ENCODE data around the gene RNASE9. TPM values are rescaled to one million over a fixed set of nuclear protein-coding genes. Genes with fewer than 3 reads are reported as not detected.
"Not testable (repeated sequence)": the region's sequence is repeated elsewhere in the genome, so short reads cannot be mapped to it uniquely, and the experiment has no call there.

The RNASE9 gene
- total RNA-seq (2014; rRNA removed; shearing (Covaris generic); ENCODE audit: low replicate concordance) = not detected in 2 replicates

GRCh38 chr14:20560961-20561360 lies at the start of gene RNASE9:
TSS of gene RNASE9 (minus strand) at chr14:20561047.
- in situ Hi-C loops (cut with HindIII; ENCODE audit: low pct_unique_long_range_greater_than_20kb, low sequenced_read_pairs) = no loop called here
- DNase-seq (ENCODE audit: low read depth) = no peak

- in situ Hi-C loops (cut with HindIII; ENCODE audit: low pct_unique_long_range_greater_than_20kb, low sequenced_read_pairs) = no loop called here
- DNase-seq (ENCODE audit: low read depth) = peak; percentile 75
Measured at GRCh38 chr14:20610002-20610765, 49.3 kb upstream of the RNASE9 start.

GRCh38 chr14:20609215-20610001 lies 48.6 kb upstream of the RNASE9 start:
- in situ Hi-C loops (cut with HindIII; ENCODE audit: low pct_unique_long_range_greater_than_20kb, low sequenced_read_pairs) = no loop called here

GRCh38 chr14:20608383-20609110 lies 47.7 kb upstream of the RNASE9 start:
- in situ Hi-C loops (cut with HindIII; ENCODE audit: low pct_unique_long_range_greater_than_20kb, low sequenced_read_pairs) = no loop called here
- no peak for DNase-seq (ENCODE audit: low read depth)

More at GRCh38 chr14:20609215-20610001, 48.6 kb upstream of the RNASE9 start:
- DNase-seq (ENCODE audit: low read depth) = peak; percentile 82

- in situ Hi-C loops (cut with HindIII; ENCODE audit: low pct_unique_long_range_greater_than_20kb, low sequenced_read_pairs) = no loop called here
- DNase-seq (ENCODE audit: low read depth) = no peak
Measured at GRCh38 chr14:20607617-20608016, 46.8 kb upstream of the RNASE9 start.

GRCh38 chr14:20606902-20607242 lies 46.0 kb upstream of the RNASE9 start:
- in situ Hi-C loops (cut with HindIII; ENCODE audit: low pct_unique_long_range_greater_than_20kb, low sequenced_read_pairs) = no loop called here
- DNase-seq (ENCODE audit: low read depth) = no peak

- in situ Hi-C loops (cut with HindIII; ENCODE audit: low pct_unique_long_range_greater_than_20kb, low sequenced_read_pairs) = no loop called here
- DNase-seq (ENCODE audit: low read depth) = no peak
Measured at GRCh38 chr14:20606190-20606901, 45.5 kb upstream of the RNASE9 start.

GRCh38 chr14:20603813-20604690 lies 43.2 kb upstream of the RNASE9 start:
- no peak for DNase-seq (ENCODE audit: low read depth)
- in situ Hi-C loops (cut with HindIII; ENCODE audit: low pct_unique_long_range_greater_than_20kb, low sequenced_read_pairs) = no loop called here

- in situ Hi-C loops (cut with HindIII; ENCODE audit: low pct_unique_long_range_greater_than_20kb, low sequenced_read_pairs) = no loop called here
- no peak for DNase-seq (ENCODE audit: low read depth)
Measured at GRCh38 chr14:20602583-20602982, 41.7 kb upstream of the RNASE9 start.

GRCh38 chr14:20601522-20601921 lies 40.7 kb upstream of the RNASE9 start:
- DNase-seq (ENCODE audit: low read depth) = no peak
- in situ Hi-C loops (cut with HindIII; ENCODE audit: low pct_unique_long_range_greater_than_20kb, low sequenced_read_pairs) = no loop called here

- in situ Hi-C loops (cut with HindIII; ENCODE audit: low pct_unique_long_range_greater_than_20kb, low sequenced_read_pairs) = no loop called here
- no peak for DNase-seq (ENCODE audit: low read depth)
Measured at GRCh38 chr14:20597108-20597507, 36.3 kb upstream of the RNASE9 start.

GRCh38 chr14:20595726-20596125 lies 34.9 kb upstream of the RNASE9 start:
- DNase-seq (ENCODE audit: low read depth); in situ Hi-C loops (cut with HindIII; ENCODE audit: low pct_unique_long_range_greater_than_20kb, low sequenced_read_pairs): not testable (repeated sequence)

GRCh38 chr14:20592574-20592973 lies 31.7 kb upstream of the RNASE9 start:
- in situ Hi-C loops (cut with HindIII; ENCODE audit: low pct_unique_long_range_greater_than_20kb, low sequenced_read_pairs) = no loop called here
- no peak for DNase-seq (ENCODE audit: low read depth)

- in situ Hi-C loops (cut with HindIII; ENCODE audit: low pct_unique_long_range_greater_than_20kb, low sequenced_read_pairs) = no loop called here
- no peak for DNase-seq (ENCODE audit: low read depth)
Measured at GRCh38 chr14:20591235-20591634, 30.4 kb upstream of the RNASE9 start, which contains the start of gene RNASE12. TSS of gene RNASE12 (minus strand) at chr14:20591376. CDS start at chr14:20590723, 653 bp downstream.

- no peak for DNase-seq (ENCODE audit: low read depth)
- in situ Hi-C loops (cut with HindIII; ENCODE audit: low pct_unique_long_range_greater_than_20kb, low sequenced_read_pairs) = no loop called here
Measured at GRCh38 chr14:20587489-20588154, 26.8 kb upstream of the RNASE9 start, which contains the start of gene RNASE11. TSS of gene RNASE11 (minus strand) at chr14:20588001.

- no peak for DNase-seq (ENCODE audit: low read depth)
- in situ Hi-C loops (cut with HindIII; ENCODE audit: low pct_unique_long_range_greater_than_20kb, low sequenced_read_pairs) = no loop called here
Measured at GRCh38 chr14:20583908-20584307, 23.1 kb upstream of the RNASE9 start.

GRCh38 chr14:20583142-20583541 lies 22.3 kb upstream of the RNASE9 start:
- in situ Hi-C loops (cut with HindIII; ENCODE audit: low pct_unique_long_range_greater_than_20kb, low sequenced_read_pairs) = no loop called here
- DNase-seq (ENCODE audit: low read depth) = no peak

Data from Caki2 (cell line).